Sigmoid colon (tissue), 7 donors: ENCODE data around the gene TOP2A. TPM values are rescaled to one million over a fixed set of nuclear protein-coding genes. Genes with fewer than 3 reads are reported as not detected.
"Not testable (repeated sequence)": the region's sequence is repeated elsewhere in the genome, so short reads cannot be mapped to it uniquely, and the experiment has no call there.

ENCODE experiments used
- DNase-seq: peaks from one replicate; pipeline ENCODE4 v3.0.0-alpha.2; 2019
- H3K27ac ChIP-seq, 4 donors: fragments of 200-600 bp; sonication (generic); one replicate each; pipeline ENCODE4 v1.5.1; 2016 to 2019; ENCODE audit warnings: mild to moderate bottlenecking in 1 of 4
- H3K27me3 ChIP-seq, 3 donors: fragments of 200-600 bp; sonication (generic); one replicate each; pipeline ENCODE4 v1.5.1; 2019; ENCODE audit warnings: mild to moderate bottlenecking in 1 of 3
- H3K36me3 ChIP-seq, 4 donors: fragments of 200-600 bp; sonication (generic); one replicate each; pipeline ENCODE4 v1.5.1; 2016 to 2019
- H3K4me1 ChIP-seq, 4 donors: fragments of 200-600 bp; sonication (generic); one replicate each; pipeline ENCODE4 v1.5.1; 2017 to 2019
- H3K4me3 ChIP-seq, 4 donors: fragments of 200-600 bp; sonication (generic); one replicate each; pipeline ENCODE4 v1.5.1; 2017 to 2019; ENCODE audit warnings: mild to moderate bottlenecking in 2 of 4, moderate library complexity in 1 of 4
- H3K9me3 ChIP-seq, 4 donors: fragments of 200-600 bp in 3 of 4; sonication (generic) in 3 of 4; one replicate each; pipeline versions ENCODE4 v1.5.1 to v1.6.1; 2013 to 2019
- CTCF ChIP-seq, 4 experiments: fragments of 450-650 bp in 3 of 4; fragments of 200-600 bp in 1 of 4; IDR thresholded peaks; one replicate each; pipeline ENCODE4 v1.5.1; 2016 to 2019; ENCODE audit warnings: antibody characterized with exemption in 4 of 4, mild to moderate bottlenecking in 3 of 4, moderate library complexity in 2 of 4
- EP300 ChIP-seq, 4 donors: sonication (generic); formaldehyde crosslinking; IDR thresholded peaks; one replicate each; pipeline ENCODE4 v1.6.1; 2017; ENCODE audit warnings: antibody characterized with exemption in 4 of 4
- POLR2A ChIP-seq, 2 donors: fragments of 450-650 bp; IDR thresholded peaks; one replicate each; pipeline ENCODE4 v1.6.1; 2016; ENCODE audit warnings: antibody characterized with exemption in 2 of 2, mild to moderate bottlenecking in 2 of 2, moderate library complexity in 2 of 2
- POLR2AphosphoS5 ChIP-seq, 4 donors: sonication (generic); formaldehyde crosslinking; IDR thresholded peaks; one replicate each; pipeline ENCODE4 v1.6.1; 2017; ENCODE audit warnings: antibody characterized with exemption in 4 of 4
- WGBS, 2 donors: extraction: QIAGEN DNeasy Blood & Tissue Kit; methylation state at CpG; one replicate each; pipeline ENCODE4 v1.1.7; 2013; 5-methylcytosine and 5-hydroxymethylcytosine counted together
- intact Hi-C: fragments of 100-400 bp; cut with DNase I; formaldehyde crosslinking; loops from one replicate; pipeline ENCODE4 v1.15.1; 2023
- polyA plus RNA-seq, 3 donors: library from polyadenylated mRNA; stranded (reverse); fragments of 200-250 nt; gene quantifications; one replicate each; pipeline ENCODE4 v1.2.3, GENCODE V29; 2013
- total RNA-seq, 4 donors: library from RNA; depleted of rRNA; stranded (reverse); fragments of >200 nt; gene quantifications; one replicate each; pipeline ENCODE4 v1.1.0, GENCODE V29; 2016
- donor health status: healthy with polysubstance abuse.
- donor health status: Bipolar disorder and iron deficiency.
- donor health status: healthy.

TOP2A gene
- total and polyA plus RNA-seq, 7 donors: 0.33 to 28.7 (median 2.1) TPM

DNA sequence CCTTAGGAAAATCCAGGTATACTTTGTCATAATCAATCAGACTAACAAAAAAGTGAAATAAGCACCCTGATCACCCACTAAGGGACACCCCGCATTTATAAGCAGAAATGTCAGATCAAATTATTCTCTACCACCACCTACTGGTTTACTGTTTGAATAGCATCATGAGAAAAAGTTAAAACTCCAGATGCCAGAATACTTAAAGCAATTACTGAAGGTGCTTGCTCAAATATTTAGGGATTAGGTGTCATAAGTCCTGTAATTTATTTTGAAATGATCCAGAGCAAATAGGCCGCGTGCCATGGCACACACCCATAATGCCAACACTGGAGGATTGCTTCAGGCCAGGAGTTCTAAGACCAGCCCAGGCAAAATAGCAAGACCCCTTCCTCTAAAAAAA is 2.3 kb downstream of the TOP2A start:
- Histone ChIP-seq H3K9me3 (no peaks in the 10 kb centered on the region), H3K36me3 (no peaks in the 10 kb centered on the region), H3K27me3 (no peaks in the 10 kb centered on the region), H3K4me1 (peaks cover 0 to 17% (median 10%) of the 10 kb centered on the region in 4 donors), H3K4me3 (no peak overlapping the region), H3K27ac (no peak overlapping the region)
- intact Hi-C loops: loop anchor here (5.0 kb wide), 1 partner anchor 113 kb away; no protein-coding TSS in a partner anchor
- TF ChIP-seq CTCF (IDR thresholded peaks at IDR 0.05): peak; percentile 47 to 67 (median 57)
- no peak for TF ChIP-seq POLR2A (IDR thresholded peaks at IDR 0.05)
- 17 to 49% methylated on average over 3 of the region's 3 CpGs for WGBS, 2 donors
- DNase-seq: no peak

DNA sequence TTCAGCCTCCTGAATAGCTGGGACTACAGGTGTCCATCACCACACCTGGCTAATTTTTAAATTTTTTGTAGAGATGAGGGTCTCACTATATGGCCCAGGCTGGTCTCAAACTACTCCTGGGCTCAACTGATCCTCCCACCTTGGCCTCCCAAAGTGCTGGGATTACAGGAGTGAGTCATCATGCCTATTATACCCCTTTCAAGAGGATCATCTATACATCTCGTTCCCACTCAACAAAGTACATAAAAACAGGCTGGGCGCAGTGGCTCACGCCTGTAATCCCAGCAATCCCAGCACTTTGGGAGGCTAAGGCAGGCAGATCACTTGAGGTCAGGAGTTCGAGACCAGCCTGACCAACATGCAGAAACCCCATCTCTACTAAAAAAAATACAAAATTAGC is 3.4 kb downstream of the TOP2A start:
- H3K27ac ChIP-seq, DNase-seq, H3K4me3 ChIP-seq, H3K27me3 ChIP-seq, intact Hi-C loops, H3K9me3 ChIP-seq, H3K36me3 ChIP-seq: not testable (repeated sequence)
- peaks cover 0 to 17% (median 10%) of the 10 kb centered on the region in 4 donors for H3K4me1 ChIP-seq
- WGBS, 2 donors: 81 to 86% methylated on average over 4 of the region's 4 CpGs

DNA sequence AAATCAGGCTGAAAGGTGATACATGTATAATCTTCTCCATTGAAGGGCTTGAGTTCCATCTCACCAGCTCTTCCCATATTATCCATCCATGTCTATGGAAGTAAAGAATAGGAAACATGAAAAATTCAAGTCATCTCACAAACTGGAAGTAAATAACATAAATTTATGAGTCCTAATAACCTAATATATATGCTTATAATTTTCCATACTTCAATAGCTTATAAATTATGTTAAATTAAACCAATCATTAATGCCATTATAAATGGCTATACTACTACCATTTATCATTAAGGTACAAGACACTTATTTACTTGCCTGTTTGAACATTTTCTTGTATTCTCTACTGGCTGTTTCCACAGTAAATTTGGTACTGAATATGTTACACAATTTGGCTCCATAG is 4.8 kb downstream of the TOP2A start:
- Histone ChIP-seq H3K36me3 (no peaks in the 10 kb centered on the region), H3K27ac (no peak overlapping the region), H3K4me3 (no peak overlapping the region), H3K4me1 (peaks cover 0 to 9% (median 7%) of the 10 kb centered on the region in 4 donors), H3K27me3 (no peaks in the 10 kb centered on the region), H3K9me3 (no peaks in the 10 kb centered on the region)
- no peak for TF ChIP-seq CTCF (IDR thresholded peaks at IDR 0.05)
- DNase-seq: no peak
- intact Hi-C loops: no loop called here

- H3K4me1 ChIP-seq: peaks cover 0 to 1% (median under 1%) of the 10 kb centered on the region in 4 donors
- H3K27ac ChIP-seq: no peak overlapping the region
- H3K36me3 ChIP-seq: no peaks in the 10 kb centered on the region
- no peak overlapping the region for H3K4me3 ChIP-seq
- intact Hi-C loops: no loop called here
- no peaks in the 10 kb centered on the region for H3K27me3 ChIP-seq
- no peak for DNase-seq
- 97% methylated on average over 4 of the region's 4 CpGs for WGBS, 2 donors
- no peak for TF ChIP-seq CTCF (IDR thresholded peaks at IDR 0.05)
- TF ChIP-seq POLR2A (IDR thresholded peaks at IDR 0.05): no peak
- no peak for TF ChIP-seq EP300 (IDR thresholded peaks at IDR 0.05)
- no peak for TF ChIP-seq POLR2AphosphoS5 (IDR thresholded peaks at IDR 0.05)
- no peaks in the 10 kb centered on the region for H3K9me3 ChIP-seq
These were observed 5.9 kb downstream of the TOP2A start for GRCh38 chr17:40411821-40412220.

GRCh38 chr17:40410082-40410481 is 7.6 kb downstream of the TOP2A start:
- H3K4me3 ChIP-seq: no peak overlapping the region

GRCh38 chr17:40409540-40409939 is 8.2 kb downstream of the TOP2A start:
- H3K36me3 ChIP-seq, DNase-seq, H3K9me3 ChIP-seq, intact Hi-C loops, H3K4me1 ChIP-seq, H3K27ac ChIP-seq, H3K27me3 ChIP-seq, H3K4me3 ChIP-seq: not testable (repeated sequence)
- 96 to 98% methylated on average over 4 of the region's 4 CpGs for WGBS, 2 donors

More at GRCh38 chr17:40410082-40410481, 7.6 kb downstream of the TOP2A start:
- intact Hi-C loops: no loop called here
- TF ChIP-seq EP300 (IDR thresholded peaks at IDR 0.05) (no peak), CTCF (IDR thresholded peaks at IDR 0.05) (no peak), POLR2A (IDR thresholded peaks at IDR 0.05) (no peak), POLR2AphosphoS5 (IDR thresholded peaks at IDR 0.05) (no peak)
- no peak for DNase-seq
- no peaks in the 10 kb centered on the region for H3K36me3 ChIP-seq
- no peak overlapping the region for H3K27ac ChIP-seq
- no peaks in the 10 kb centered on the region for H3K4me1 ChIP-seq
- H3K27me3 ChIP-seq: no peaks in the 10 kb centered on the region
- 91 to 95% methylated on average over 1 of the region's 1 CpG for WGBS, 2 donors
- H3K9me3 ChIP-seq: no peaks in the 10 kb centered on the region
